Endothelial cell (in vitro differentiated cells): ENCODE data around the gene GAS7. TPM values are rescaled to one million over a fixed set of nuclear protein-coding genes. Genes with fewer than 3 reads are reported as not detected.

Source experiments
- DNase-seq: peaks from one replicate; pipeline ENCODE4 v3.0.0; 2021; ENCODE audit warnings: low spot score
- H3K27ac Mint-ChIP-seq: one replicate; pipeline ENCODE4 v1.8.0; 2021; ENCODE audit warnings: mixed read lengths, inconsistent platforms; ENCODE audit not compliant: unreplicated experiment
- H3K27me3 Mint-ChIP-seq: one replicate; pipeline ENCODE4 v1.8.0; 2021; ENCODE audit warnings: mild to moderate bottlenecking, moderate library complexity, mixed read lengths, inconsistent platforms; ENCODE audit not compliant: unreplicated experiment
- H3K36me3 Mint-ChIP-seq: one replicate; pipeline ENCODE4 v1.8.0; 2021; ENCODE audit warnings: mild to moderate bottlenecking, low read depth, mixed read lengths, inconsistent platforms; ENCODE audit not compliant: unreplicated experiment
- H3K4me1 Mint-ChIP-seq: one replicate; pipeline ENCODE4 v1.8.0; 2021; ENCODE audit warnings: mild to moderate bottlenecking, mixed read lengths, inconsistent platforms; ENCODE audit not compliant: unreplicated experiment
- H3K4me3 Mint-ChIP-seq: one replicate; pipeline ENCODE4 v1.8.0; 2021; ENCODE audit warnings: mild to moderate bottlenecking, mixed read lengths, inconsistent platforms; ENCODE audit not compliant: unreplicated experiment
- H3K9me3 Mint-ChIP-seq: one replicate; pipeline ENCODE4 v1.8.0; 2021; ENCODE audit warnings: mixed read lengths, inconsistent platforms; ENCODE audit not compliant: unreplicated experiment
- CTCF ChIP-seq: fragments of 200-600 bp; sonication (generic); IDR thresholded peaks from one replicate; pipeline ENCODE4 v1.5.0; 2021; ENCODE audit warnings: antibody characterized with exemption; ENCODE audit not compliant: unreplicated experiment
- total RNA-seq: library from RNA; stranded (reverse); fragmentation: NEBNext Ultra II Directional; extraction: Animal tissue kit (Norgen Biotek cat#: 25700); gene quantifications from one replicate; pipeline ENCODE4 v1.2.1, GENCODE V29; 2021; ENCODE audit not compliant: unreplicated experiment

Gene GAS7
- total RNA-seq, 1 donor from 2014 or later = 7.0 TPM

- no peak for TF ChIP-seq CTCF
- Mint-ChIP-seq H3K4me1 (peaks cover 4% of the 10 kb centered on the region), H3K9me3 (no peaks in the 10 kb centered on the region), H3K36me3 (no peaks in the 10 kb centered on the region), H3K27me3 (peaks cover 9% of the 10 kb centered on the region), H3K4me3 (no peak overlapping the region), H3K27ac (no peak overlapping the region)
- no peak for DNase-seq
Measured at GRCh38 chr17:10107316-10108165, 90.9 kb downstream of the GAS7 start.

GRCh38 chr17:10106067-10106466 lies 92.3 kb downstream of the GAS7 start:
- H3K36me3 Mint-ChIP-seq = no peaks in the 10 kb centered on the region
- H3K4me1 Mint-ChIP-seq = peaks cover 6% of the 10 kb centered on the region
- no peak for TF ChIP-seq CTCF
- H3K9me3 Mint-ChIP-seq = no peaks in the 10 kb centered on the region
- DNase-seq = no peak
- no peak overlapping the region for H3K27ac Mint-ChIP-seq
- H3K27me3 Mint-ChIP-seq = peaks cover 8% of the 10 kb centered on the region
- H3K4me3 Mint-ChIP-seq = no peak overlapping the region

GRCh38 chr17:10105513-10106001 lies 92.8 kb downstream of the GAS7 start:
- peaks cover 6% of the 10 kb centered on the region for H3K4me1 Mint-ChIP-seq
- no peak for DNase-seq
- peaks cover 8% of the 10 kb centered on the region for H3K27me3 Mint-ChIP-seq
- no peaks in the 10 kb centered on the region for H3K9me3 Mint-ChIP-seq
- H3K36me3 Mint-ChIP-seq = no peaks in the 10 kb centered on the region
- no peak overlapping the region for H3K4me3 Mint-ChIP-seq
- no peak overlapping the region for H3K27ac Mint-ChIP-seq
- no peak for TF ChIP-seq CTCF

GRCh38 chr17:10103712-10104111 lies 94.7 kb downstream of the GAS7 start:
- Mint-ChIP-seq H3K36me3 (no peaks in the 10 kb centered on the region), H3K27me3 (peaks cover 8% of the 10 kb centered on the region), H3K27ac (no peak overlapping the region), H3K9me3 (no peaks in the 10 kb centered on the region), H3K4me1 (peaks cover 6% of the 10 kb centered on the region), H3K4me3 (no peak overlapping the region)
- TF ChIP-seq CTCF = no peak
- no peak for DNase-seq

GRCh38 chr17:10102817-10103216 lies 95.6 kb downstream of the GAS7 start:
- H3K36me3 Mint-ChIP-seq = no peaks in the 10 kb centered on the region
- no peak overlapping the region for H3K27ac Mint-ChIP-seq
- peaks cover 6% of the 10 kb centered on the region for H3K4me1 Mint-ChIP-seq
- no peaks in the 10 kb centered on the region for H3K9me3 Mint-ChIP-seq
- no peak for TF ChIP-seq CTCF
- no peak overlapping the region for H3K4me3 Mint-ChIP-seq
- H3K27me3 Mint-ChIP-seq = peaks cover 8% of the 10 kb centered on the region
- DNase-seq = no peak
